SK-N-SH (cell line): Measurements from ENCODE around the gene NRCAM. TPM values are rescaled to one million over a fixed set of nuclear protein-coding genes. Genes with fewer than 3 reads are reported as not detected.

Source experiments
- CTCF ChIA-PET: fragments of 300-600, 350-600 bp; formaldehyde crosslinking; extraction: SDS; loops from one replicate; lab custom pipeline; 2021; lab: Yijun Ruan, JAX
- POLR2A ChIA-PET: fragments of 350-600 bp; sonication (Branson Sonifier 250); formaldehyde crosslinking; extraction: SDS; loops from one replicate; lab custom pipeline; 2020; ENCODE audit warnings: antibody characterized with exemption, inconsistent platforms; lab: Yijun Ruan, JAX
- DNase-seq: peaks from one replicate; pipeline ENCODE4 v3.0.0; 2012
- H2AFZ ChIP-seq: fragments of 200-600 bp; sonication (generic); 2 replicates; pipeline ENCODE4 v1.8.1; 2016; ENCODE audit warnings: antibody characterized with exemption, mild to moderate bottlenecking, low read depth
- H3F3A ChIP-seq: fragments of 200-600 bp; sonication (generic); replicated peaks from 2 replicates; pipeline ENCODE3; 2016; ENCODE audit warnings: antibody characterized with exemption, mild to moderate bottlenecking; ENCODE audit not compliant: insufficient read depth
- H3K27ac ChIP-seq, 2 experiments: fragments of 200-500 bp in 1 of 2; fragments of 200-600 bp in 1 of 2; sonication (Bioruptor generic) in 1 of 2; sonication (generic), shearing (Covaris generic) in 1 of 2; 2 replicates each; pipeline versions ENCODE4 v1.5.1 to v1.6.1; 2014 to 2016; ENCODE audit warnings: low read depth in 2 of 2, inconsistent platforms in 1 of 2, low read length in 1 of 2, mild to moderate bottlenecking in 1 of 2, mixed read lengths in 1 of 2
- H3K27me3 ChIP-seq: fragments of 200-600 bp; sonication (generic), shearing (Covaris generic); 2 replicates; pipeline ENCODE4 v1.6.1; 2016; ENCODE audit warnings: mixed run types; ENCODE audit not compliant: insufficient read depth
- H3K36me3 ChIP-seq, 2 experiments: fragments of 200-500 bp in 1 of 2; fragments of 200-600 bp in 1 of 2; sonication (Bioruptor generic) in 1 of 2; sonication (generic) in 1 of 2; replicated peaks in 1 of 2; 2 replicates each; pipeline versions ENCODE3 to v1.5.1; 2014 to 2016; ENCODE audit warnings: low read length in 1 of 2, mild to moderate bottlenecking in 1 of 2; ENCODE audit not compliant: insufficient read depth in 2 of 2, control insufficient read depth in 1 of 2
- H3K4me1 ChIP-seq, 2 experiments: fragments of 200-500 bp in 1 of 2; fragments of 200-600 bp in 1 of 2; sonication (Bioruptor generic) in 1 of 2; sonication (generic), shearing (Covaris generic) in 1 of 2; 2 replicates each; pipeline versions ENCODE4 v1.5.1 to v1.6.1; 2014 to 2016; ENCODE audit warnings: low read depth in 1 of 2, low read length in 1 of 2, mixed run types in 1 of 2; ENCODE audit not compliant: insufficient read depth in 2 of 2, control insufficient read depth in 1 of 2
- H3K4me2 ChIP-seq: fragments of 200-600 bp; sonication (generic), shearing (Covaris generic); 2 replicates; pipeline ENCODE4 v1.6.1; 2017; ENCODE audit warnings: mixed run types
- H3K4me3 ChIP-seq, 2 experiments: fragments of 200-500 bp in 1 of 2; fragments of 200-600 bp in 1 of 2; sonication (Bioruptor generic) in 1 of 2; sonication (generic), shearing (Covaris generic) in 1 of 2; 2 replicates each; pipeline versions ENCODE4 v1.5.1 to v1.8.1; 2014 to 2016; ENCODE audit warnings: low read depth in 2 of 2, inconsistent platforms in 1 of 2, low read length in 1 of 2, mild to moderate bottlenecking in 1 of 2, mixed read lengths in 1 of 2, moderate library complexity in 1 of 2
- H3K79me2 ChIP-seq: fragments of 200-600 bp; sonication (generic); 2 replicates; pipeline ENCODE4 v1.8.1; 2017; ENCODE audit warnings: mild to moderate bottlenecking; ENCODE audit not compliant: insufficient read depth
- H3K9ac ChIP-seq: fragments of 200-600 bp; sonication (generic); 2 replicates; pipeline ENCODE4 v1.6.1; 2017; ENCODE audit warnings: mixed run types
- H3K9me2 ChIP-seq: fragments of 200-600 bp; sonication (generic); 2 replicates; pipeline ENCODE4 v1.6.1; 2017; ENCODE audit warnings: mixed run types
- H3K9me3 ChIP-seq: fragments of 200-600 bp; sonication (generic); 2 replicates; pipeline ENCODE4 v1.6.1; 2017; ENCODE audit warnings: mixed run types, mild to moderate bottlenecking, moderate library complexity
- H4K20me1 ChIP-seq: fragments of 200-600 bp; sonication (generic); 2 replicates; pipeline ENCODE4 v1.6.1; 2017; ENCODE audit warnings: mild to moderate bottlenecking, mixed run types; ENCODE audit not compliant: insufficient read depth
- CHD2 ChIP-seq: fragments of 150-350 bp; IDR thresholded peaks from 2 replicates; pipeline ENCODE4 v1.6.1; 2018; ENCODE audit warnings: low read length; ENCODE audit not compliant: partially characterized antibody
- CTCF ChIP-seq: fragments of 200-600 bp; sonication (generic); IDR thresholded peaks from 2 replicates; pipeline ENCODE4 v1.6.1; 2017; ENCODE audit warnings: antibody characterized with exemption, mild to moderate bottlenecking, moderate library complexity
- EP300 ChIP-seq, 2 experiments: IDR thresholded peaks; 2 replicates each; pipeline versions ENCODE4 v1.4.0 to v1.6.1; 2012; ENCODE audit warnings: borderline replicate concordance in 1 of 2, low read depth in 1 of 2, low read length in 1 of 2
- FOSL2 ChIP-seq: IDR thresholded peaks from 2 replicates; pipeline ENCODE4 v1.4.0; 2012; ENCODE audit warnings: low read depth, mild to moderate bottlenecking, moderate library complexity, borderline replicate concordance
- FOXJ3 ChIP-seq: sonication (generic); formaldehyde crosslinking; IDR thresholded peaks from 2 replicates; pipeline ENCODE4 v1.5.1; 2020; ENCODE audit warnings: mild to moderate bottlenecking, missing genetic modification reagents
- FOXM1 ChIP-seq: IDR thresholded peaks from 2 replicates; pipeline ENCODE4 v1.4.0; 2012; ENCODE audit warnings: low read depth, mild to moderate bottlenecking
- GABPA ChIP-seq: IDR thresholded peaks from 2 replicates; pipeline ENCODE4 v1.4.0; 2012; ENCODE audit warnings: low read depth, mild to moderate bottlenecking
- GATA2 ChIP-seq: sonication (generic); formaldehyde crosslinking; IDR thresholded peaks from 2 replicates; pipeline ENCODE4 v1.5.0; 2020; ENCODE audit warnings: mild to moderate bottlenecking, missing genetic modification reagents
- JUND ChIP-seq: IDR thresholded peaks from 2 replicates; pipeline ENCODE4 v1.4.0; 2012
- NRF1 ChIP-seq: IDR thresholded peaks from 2 replicates; pipeline ENCODE4 v1.6.1; 2012; ENCODE audit warnings: low read depth, mild to moderate bottlenecking, low read length
- PBX3 ChIP-seq: IDR thresholded peaks from 2 replicates; pipeline ENCODE4; 2012
- POLR2AphosphoS5 ChIP-seq: IDR thresholded peaks from 2 replicates; pipeline ENCODE4 v1.6.1; 2012; ENCODE audit warnings: low read depth, low read length
- RAD21 ChIP-seq: IDR thresholded peaks from 2 replicates; pipeline ENCODE4 v1.6.1; 2012; ENCODE audit warnings: mild to moderate bottlenecking, low read length
- RCOR1 ChIP-seq: fragments of 150-350 bp; IDR thresholded peaks from 2 replicates; pipeline ENCODE4 v1.6.1; 2017; ENCODE audit warnings: antibody characterized with exemption, low read length
- SIN3A ChIP-seq: IDR thresholded peaks from 2 replicates; pipeline ENCODE4 v1.6.1; 2012; ENCODE audit warnings: low read depth, mild to moderate bottlenecking, low read length, moderate library complexity, borderline replicate concordance
- SMC3 ChIP-seq: IDR thresholded peaks from 2 replicates; pipeline ENCODE4 v1.6.1; 2012; ENCODE audit warnings: low read depth, low read length, improper control_type of control experiment
- TAF1 ChIP-seq: IDR thresholded peaks from 2 replicates; pipeline ENCODE4 v1.6.1; 2012; ENCODE audit warnings: low read depth, mild to moderate bottlenecking, low read length, moderate library complexity, borderline replicate concordance
- TEAD4 ChIP-seq: IDR thresholded peaks from 2 replicates; pipeline ENCODE4 v1.4.0; 2012; ENCODE audit warnings: mild to moderate bottlenecking, borderline replicate concordance; ENCODE audit not compliant: insufficient read depth
- YY1 ChIP-seq: IDR thresholded peaks from 2 replicates; pipeline ENCODE4 v1.4.0; 2012; ENCODE audit warnings: low read depth, mild to moderate bottlenecking
- ZBTB33 ChIP-seq: IDR thresholded peaks from 2 replicates; pipeline ENCODE4 v1.4.0; 2012; ENCODE audit warnings: low read depth, borderline replicate concordance
- WGBS: methylation state at CpG from one replicate; pipeline ENCODE4 v1.1.6; 2017; ENCODE audit warnings: low lambda C conversion rate; 5-methylcytosine and 5-hydroxymethylcytosine counted together
- polyA plus RNA-seq, 3 experiments: library from polyadenylated mRNA; depleted of rRNA; stranded (reverse); fragments of >200 nt; gene quantifications; 2 replicates each; pipeline ENCODE4 v1.2.3, GENCODE V29; 2012
- TF ChIP-seq, protein P1 (sequence below): fragments of 150-350 bp; IDR thresholded peaks from 2 replicates; pipeline ENCODE4 v1.6.1; 2016; ENCODE audit warnings: mild to moderate bottlenecking, low read depth, low read length
- TF ChIP-seq, protein P2 (sequence below): IDR thresholded peaks from 2 replicates; pipeline ENCODE4 v1.4.0; 2012; ENCODE audit warnings: low read depth, borderline replicate concordance

The NRCAM gene
- polyA plus RNA-seq, 1 of the 3 experiments (the other 2 are of a cell fraction): 1.1 TPM

DNA sequence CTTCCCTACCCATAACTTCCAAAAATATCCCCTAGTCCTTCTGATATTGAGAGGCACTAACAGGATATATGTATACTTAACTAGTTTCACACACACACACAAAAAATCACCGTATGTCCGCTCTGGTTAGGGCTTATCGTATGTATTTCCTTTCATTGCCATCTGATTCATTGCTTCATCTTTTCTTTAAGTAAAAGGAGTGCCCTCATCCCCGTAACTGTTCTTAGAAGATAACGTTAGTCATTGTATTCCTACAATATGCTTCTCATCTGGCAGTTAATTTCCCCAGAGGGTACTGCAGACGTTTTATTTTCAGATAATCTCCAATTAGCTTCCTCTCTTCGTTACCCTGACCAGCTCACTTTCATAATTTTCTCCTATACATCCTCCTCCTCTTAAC is 37.3 kb downstream of the NRCAM start:
- Histone ChIP-seq H3K27me3 (no peaks in the 10 kb centered on the region), H3K9me2 (no peaks in the 10 kb centered on the region), H4K20me1 (no peaks in the 10 kb centered on the region), H3K4me1 (peaks cover 26 to 68% of the 10 kb centered on the region in 2 experiments; a peak in 3 of 4 replicates), H3K36me3 (no peaks in the 10 kb centered on the region), H3K9ac (no peak overlapping the region), H3F3A (no peaks in the 10 kb centered on the region), H3K79me2 (no peaks in the 10 kb centered on the region), H3K4me3 (no peak overlapping the region; a peak in 1 of 4 replicates), H3K27ac (peak overlapping the region in 1 of 2 experiments; percentile 98; a peak in 2 of 4 replicates), H3K9me3 (no peaks in the 10 kb centered on the region), H3K4me2 (no peak overlapping the region), H2AFZ (no peak overlapping the region)
- 10% methylated on average over 7 of the region's 7 CpGs for WGBS
- no peak for DNase-seq
- no peak for TF ChIP-seq PBX3
- TF ChIP-seq JUND: no peak
- TF ChIP-seq EP300 (IDR thresholded peaks at IDR 0.05; ENCODE audit: borderline replicate concordance in 1 of 2, low read depth in 1 of 2, low read length in 1 of 2): peak in 1 of 2 experiments; percentile 76; a peak in 1 of 4 replicates
- TF ChIP-seq FOXM1: no peak
- TF ChIP-seq TAF1: no peak
- TF ChIP-seq GATA2: peak; percentile 77
- peak; percentile 4; the same call in 1 of the 2 replicates for TF ChIP-seq RAD21
- TF ChIP-seq TEAD4: no peak
- peak; percentile 74; the same call in 1 of the 2 replicates for TF ChIP-seq RCOR1
- TF ChIP-seq GABPA: no peak
- ChIA-PET POLR2A (no interaction called here), CTCF (interaction anchor here (0.6 to 1.8 kb wide), 5 partner anchors 34 to 53 kb away, joined by 3 to 6 read pairs (median 4); no protein-coding TSS in a partner anchor)

DNA sequence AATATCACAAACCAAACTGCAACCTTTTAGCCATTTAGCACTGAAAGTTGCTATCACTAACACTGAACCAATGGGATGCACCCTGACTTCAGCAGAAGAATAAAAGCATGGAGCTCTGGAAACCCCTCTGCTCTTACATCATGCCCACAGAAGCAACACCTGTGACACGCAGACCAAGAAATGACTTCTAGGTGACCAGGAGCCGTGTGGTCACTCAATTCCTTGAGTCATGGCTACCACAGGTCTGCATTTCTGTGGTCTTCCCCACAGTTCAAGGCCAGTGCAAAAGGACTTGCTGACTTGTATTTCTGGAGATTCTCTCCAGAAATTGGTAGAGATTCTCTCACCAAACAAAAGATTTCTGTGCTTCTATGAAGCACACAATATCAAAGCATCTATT is 38.3 kb downstream of the NRCAM start:
- peak overlapping the region in 1 of 2 experiments; percentile 98; a peak in 2 of 4 replicates for H3K27ac ChIP-seq
- H2AFZ ChIP-seq: no peak overlapping the region
- H3K9me3 ChIP-seq: no peaks in the 10 kb centered on the region
- H3K36me3 ChIP-seq: no peaks in the 10 kb centered on the region
- ChIA-PET CTCF (interaction anchor here (0.8 to 1.4 kb wide), 5 partner anchors 31 to 95 kb away, joined by 3 to 4 read pairs (median 3); no protein-coding TSS in a partner anchor), POLR2A (no interaction called here)
- peaks cover 26 to 70% of the 10 kb centered on the region in 2 experiments; a peak in 3 of 4 replicates for H3K4me1 ChIP-seq
- no peak overlapping the region for H3K4me3 ChIP-seq
- no peak overlapping the region for H3K4me2 ChIP-seq
- no peaks in the 10 kb centered on the region for H3F3A ChIP-seq
- no peaks in the 10 kb centered on the region for H3K27me3 ChIP-seq
- no peak overlapping the region for H3K9ac ChIP-seq
- WGBS: 0% methylated on average over 1 of the region's 2 CpGs
- H3K9me2 ChIP-seq: no peaks in the 10 kb centered on the region
- no peaks in the 10 kb centered on the region for H4K20me1 ChIP-seq
- H3K79me2 ChIP-seq: no peaks in the 10 kb centered on the region
- DNase-seq: no peak
- TF ChIP-seq GABPA: no peak
- TF ChIP-seq NRF1: no peak
- TF ChIP-seq YY1: no peak
- no peak for TF ChIP-seq FOXJ3
- TF ChIP-seq POLR2AphosphoS5: no peak
- TF ChIP-seq SIN3A: no peak
- TF ChIP-seq ZBTB33: no peak
- TF ChIP-seq RAD21: no peak
- no peak for TF ChIP-seq EP300 (IDR thresholded peaks at IDR 0.05; ENCODE audit: borderline replicate concordance in 1 of 2, low read depth in 1 of 2, low read length in 1 of 2)
- TF ChIP-seq, protein P1, sequence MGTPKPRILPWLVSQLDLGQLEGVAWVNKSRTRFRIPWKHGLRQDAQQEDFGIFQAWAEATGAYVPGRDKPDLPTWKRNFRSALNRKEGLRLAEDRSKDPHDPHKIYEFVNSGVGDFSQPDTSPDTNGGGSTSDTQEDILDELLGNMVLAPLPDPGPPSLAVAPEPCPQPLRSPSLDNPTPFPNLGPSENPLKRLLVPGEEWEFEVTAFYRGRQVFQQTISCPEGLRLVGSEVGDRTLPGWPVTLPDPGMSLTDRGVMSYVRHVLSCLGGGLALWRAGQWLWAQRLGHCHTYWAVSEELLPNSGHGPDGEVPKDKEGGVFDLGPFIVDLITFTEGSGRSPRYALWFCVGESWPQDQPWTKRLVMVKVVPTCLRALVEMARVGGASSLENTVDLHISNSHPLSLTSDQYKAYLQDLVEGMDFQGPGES: no peak
- no peak for TF ChIP-seq CHD2
- no peak for TF ChIP-seq CTCF
- no peak for TF ChIP-seq FOSL2
- TF ChIP-seq, protein P2, sequence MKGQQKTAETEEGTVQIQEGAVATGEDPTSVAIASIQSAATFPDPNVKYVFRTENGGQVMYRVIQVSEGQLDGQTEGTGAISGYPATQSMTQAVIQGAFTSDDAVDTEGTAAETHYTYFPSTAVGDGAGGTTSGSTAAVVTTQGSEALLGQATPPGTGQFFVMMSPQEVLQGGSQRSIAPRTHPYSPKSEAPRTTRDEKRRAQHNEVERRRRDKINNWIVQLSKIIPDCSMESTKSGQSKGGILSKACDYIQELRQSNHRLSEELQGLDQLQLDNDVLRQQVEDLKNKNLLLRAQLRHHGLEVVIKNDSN: no peak
- no peak for TF ChIP-seq SMC3
- TF ChIP-seq JUND: no peak
